Adrenal gland (tissue), 12 donors: ENCODE results near the gene BIRC5. TPM values are rescaled to one million over a fixed set of nuclear protein-coding genes. Genes with fewer than 3 reads are reported as not detected.

ENCODE experiments used
- DNase-seq, 7 donors: peaks; one replicate each; pipeline ENCODE4 v3.0.0-alpha.2; 2019 to 2020
- H3K27ac ChIP-seq, 5 donors: fragments of 200-600 bp; sonication (generic) in 4 of 5; 1 replicate in 3 of 5; 2 replicates in 2 of 5; pipeline versions ENCODE4 v1.5.1 to v1.8.0; 2016 to 2020; ENCODE audit warnings: mild to moderate bottlenecking in 1 of 5
- H3K27me3 ChIP-seq: fragments of 200-600 bp; 2 replicates; pipeline ENCODE4 v1.8.0; 2021
- H3K36me3 ChIP-seq, 2 donors: fragments of 200-600 bp; replicated peaks in 1 of 2; 1 replicate in 1 of 2; 2 replicates in 1 of 2; pipeline versions ENCODE4 v1.5.1 to v1.8.0; 2018 to 2022
- H3K4me1 ChIP-seq, 2 donors: fragments of 200-600 bp; replicated peaks in 1 of 2; 1 replicate in 1 of 2; 2 replicates in 1 of 2; pipeline versions ENCODE4 v1.5.1 to v1.8.0; 2018 to 2021
- H3K4me3 ChIP-seq, 4 donors: fragments of 200-600 bp; sonication (generic) in 3 of 4; one replicate each; pipeline ENCODE4 v1.5.1; 2016 to 2018
- H3K9me3 ChIP-seq, 3 donors: fragments of 200-600 bp; sonication (generic) in 1 of 3; replicated peaks in 1 of 3; 1 replicate in 2 of 3; 2 replicates in 1 of 3; pipeline versions ENCODE4 v1.5.1 to v1.8.0; 2016 to 2021
- POLR2A ChIP-seq, 2 donors: fragments of 450-650 bp; IDR thresholded peaks; one replicate each; pipeline ENCODE4 v1.6.1; 2017; ENCODE audit warnings: antibody characterized with exemption in 2 of 2, mild to moderate bottlenecking in 2 of 2, moderate library complexity in 1 of 2
- WGBS, 4 donors: extraction: QIAGEN DNeasy Blood & Tissue Kit in 2 of 4; methylation state at CpG; one replicate each; pipeline versions ENCODE4 v1.1.5 to v1.1.7; 2013 to 2017; 5-methylcytosine and 5-hydroxymethylcytosine counted together
- intact Hi-C, 2 donors: fragments of 100-400 bp; cut with DNase I; formaldehyde crosslinking; loops; one replicate each; pipeline versions ENCODE4 v1.14.1 to v1.15.0; 2022 to 2023
- polyA plus RNA-seq, 3 donors: library from polyadenylated mRNA; stranded (reverse); fragments of 200-250 nt in 2 of 3; fragments of 350-450 nt in 1 of 3; fragmentation: Illumina TruSeq in 1 of 3; extraction: RNeasy Lipid Tissue Mini Kit (QIAGEN cat#74804) in 1 of 3; gene quantifications; one replicate each; pipeline ENCODE4 v1.2.3, GENCODE V29; 2013 to 2014
- total RNA-seq, 9 donors: library from RNA; depleted of rRNA in 4 of 9; stranded (reverse); fragments of >200 nt in 4 of 9; fragments of 120-200 nt in 1 of 9; fragmentation: NEBNext Ultra II Directional in 1 of 9; extraction: Animal tissue kit (Norgen Biotek cat#: 25700) in 1 of 9; gene quantifications; one replicate each; pipeline versions ENCODE4 v1.1.0 to v1.2.4, GENCODE V29; 2013 to 2023
- TF ChIP-seq, protein P1 (sequence below), 6 experiments: fragments of 450-650 bp in 4 of 6; fragments of 200-600 bp in 2 of 6; sonication (generic) in 1 of 6; IDR thresholded peaks; 1 replicate in 5 of 6; 2 replicates in 1 of 6; pipeline versions ENCODE4 v1.5.1 to v1.8.0; 2016 to 2021; ENCODE audit warnings: antibody characterized with exemption in 6 of 6, mild to moderate bottlenecking in 2 of 6, moderate library complexity in 1 of 6
- donor health status: healthy with polysubstance abuse.
- donor health status: Bipolar disorder and iron deficiency.
- donor health status: DM: yes; HTN: yes; CAD: no.
- donor health status: DM: no; HTN: no; CAD: no.
- donor health status: DM: no; HTN: no; CAD: no.
- donor health status: DM: yes; HTN: yes; CAD: no.

Gene BIRC5
- total and polyA plus RNA-seq, 12 donors, result 0.12 to 17.6 (median 1.3) TPM

GRCh38 chr17:78236362-78237127 lies 22.5 kb downstream of the BIRC5 start:
- no peak overlapping the region for H3K27ac ChIP-seq
- intact Hi-C loops, result no loop called here
- WGBS, 4 donors, result 86 to 92% (median 88%) methylated on average over 14 to 20 of the region's 20 CpGs
- TF ChIP-seq POLR2A (IDR thresholded peaks at IDR 0.05), result no peak
- TF ChIP-seq, protein P1, sequence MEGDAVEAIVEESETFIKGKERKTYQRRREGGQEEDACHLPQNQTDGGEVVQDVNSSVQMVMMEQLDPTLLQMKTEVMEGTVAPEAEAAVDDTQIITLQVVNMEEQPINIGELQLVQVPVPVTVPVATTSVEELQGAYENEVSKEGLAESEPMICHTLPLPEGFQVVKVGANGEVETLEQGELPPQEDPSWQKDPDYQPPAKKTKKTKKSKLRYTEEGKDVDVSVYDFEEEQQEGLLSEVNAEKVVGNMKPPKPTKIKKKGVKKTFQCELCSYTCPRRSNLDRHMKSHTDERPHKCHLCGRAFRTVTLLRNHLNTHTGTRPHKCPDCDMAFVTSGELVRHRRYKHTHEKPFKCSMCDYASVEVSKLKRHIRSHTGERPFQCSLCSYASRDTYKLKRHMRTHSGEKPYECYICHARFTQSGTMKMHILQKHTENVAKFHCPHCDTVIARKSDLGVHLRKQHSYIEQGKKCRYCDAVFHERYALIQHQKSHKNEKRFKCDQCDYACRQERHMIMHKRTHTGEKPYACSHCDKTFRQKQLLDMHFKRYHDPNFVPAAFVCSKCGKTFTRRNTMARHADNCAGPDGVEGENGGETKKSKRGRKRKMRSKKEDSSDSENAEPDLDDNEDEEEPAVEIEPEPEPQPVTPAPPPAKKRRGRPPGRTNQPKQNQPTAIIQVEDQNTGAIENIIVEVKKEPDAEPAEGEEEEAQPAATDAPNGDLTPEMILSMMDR (IDR thresholded peaks at IDR 0.05), result no peak
- H3K9me3 ChIP-seq, result no peaks in the 10 kb centered on the region
- no peaks in the 10 kb centered on the region for H3K4me1 ChIP-seq
- H3K4me3 ChIP-seq, result no peak overlapping the region
- H3K27me3 ChIP-seq, result peaks cover 14% of the 10 kb centered on the region
- H3K36me3 ChIP-seq, result no peaks in the 10 kb centered on the region
- DNase-seq, result no peak

- Histone ChIP-seq H3K9me3 (no peaks in the 10 kb centered on the region), H3K27me3 (peaks cover 6% of the 10 kb centered on the region), H3K27ac (no peak overlapping the region), H3K36me3 (no peaks in the 10 kb centered on the region), H3K4me3 (no peak overlapping the region), H3K4me1 (no peaks in the 10 kb centered on the region)
- intact Hi-C loops, result no loop called here
- TF ChIP-seq, protein P1 (IDR thresholded peaks at IDR 0.05), result no peak
- TF ChIP-seq POLR2A (IDR thresholded peaks at IDR 0.05), result no peak
- WGBS, 4 donors, result 52 to 69% (median 55%) methylated on average over 9 to 11 of the region's 11 CpGs
- DNase-seq, result peak in 4 of 7 donors; percentile 60 to 78 (median 62)
Observed at GRCh38 chr17:78237401-78238012, 23.5 kb downstream of the BIRC5 start.

DNA sequence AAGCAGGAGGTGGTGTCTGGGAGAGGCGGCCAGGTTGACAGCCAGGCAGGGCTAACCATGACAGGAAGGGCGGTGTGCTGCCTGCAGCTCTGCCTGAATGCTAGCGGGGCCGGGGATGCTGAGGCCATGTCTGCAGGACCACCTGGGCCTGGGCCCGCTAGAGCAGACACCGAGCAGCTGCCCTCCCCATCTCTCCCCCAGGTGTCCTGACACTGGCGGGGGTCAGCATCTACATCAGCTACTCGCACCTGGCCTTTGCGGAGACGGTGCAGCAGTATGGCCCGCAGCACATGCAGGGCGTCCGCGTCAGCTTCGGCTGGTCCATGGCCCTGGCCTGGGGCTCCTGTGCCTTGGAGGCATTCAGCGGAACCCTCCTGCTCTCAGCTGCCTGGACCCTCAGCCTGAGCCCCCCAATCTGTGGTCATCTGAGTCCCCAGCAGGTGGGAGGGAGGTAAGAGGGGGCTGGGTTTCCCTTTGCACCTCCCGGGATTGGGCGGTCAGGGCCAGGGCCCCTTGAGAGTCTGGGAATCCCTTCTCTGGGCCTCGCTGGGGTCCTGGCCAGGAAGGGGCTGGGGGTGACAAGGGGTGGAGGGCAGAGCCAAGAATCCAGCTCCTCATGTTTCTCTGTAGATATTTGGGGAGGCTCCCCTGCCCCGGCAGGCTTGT lies 24.9 kb downstream of the BIRC5 start:
- H3K36me3 ChIP-seq, result no peaks in the 10 kb centered on the region
- no peak for DNase-seq
- no peaks in the 10 kb centered on the region for H3K27me3 ChIP-seq
- no peaks in the 10 kb centered on the region for H3K9me3 ChIP-seq
- no peak overlapping the region for H3K27ac ChIP-seq
- WGBS, 4 donors, result 81 to 94% (median 85%) methylated on average over 5 to 20 of the region's 20 CpGs
- intact Hi-C loops, result no loop called here
- no peak overlapping the region for H3K4me3 ChIP-seq
- TF ChIP-seq, protein P1 (IDR thresholded peaks at IDR 0.05), result no peak
- TF ChIP-seq POLR2A (IDR thresholded peaks at IDR 0.05), result no peak
- no peaks in the 10 kb centered on the region for H3K4me1 ChIP-seq

GRCh38 chr17:78239489-78239931 lies 25.5 kb downstream of the BIRC5 start:
- Histone ChIP-seq H3K4me3 (no peak overlapping the region), H3K36me3 (no peaks in the 10 kb centered on the region), H3K4me1 (no peaks in the 10 kb centered on the region), H3K27ac (no peak overlapping the region), H3K27me3 (no peaks in the 10 kb centered on the region), H3K9me3 (no peaks in the 10 kb centered on the region)
- no peak for DNase-seq
- intact Hi-C loops, result no loop called here
- 85 to 90% (median 90%) methylated on average over 2 to 9 of the region's 9 CpGs for WGBS, 4 donors
- TF ChIP-seq, protein P1 (IDR thresholded peaks at IDR 0.05), result no peak
- TF ChIP-seq POLR2A (IDR thresholded peaks at IDR 0.05), result no peak
